ENCODE results near the gene CSF3.

CSF3 gene

GRCh38 chr17:40063187-40063771 is 48.0 kb downstream of the CSF3 start:
- no peak for DNase-seq

DNA sequence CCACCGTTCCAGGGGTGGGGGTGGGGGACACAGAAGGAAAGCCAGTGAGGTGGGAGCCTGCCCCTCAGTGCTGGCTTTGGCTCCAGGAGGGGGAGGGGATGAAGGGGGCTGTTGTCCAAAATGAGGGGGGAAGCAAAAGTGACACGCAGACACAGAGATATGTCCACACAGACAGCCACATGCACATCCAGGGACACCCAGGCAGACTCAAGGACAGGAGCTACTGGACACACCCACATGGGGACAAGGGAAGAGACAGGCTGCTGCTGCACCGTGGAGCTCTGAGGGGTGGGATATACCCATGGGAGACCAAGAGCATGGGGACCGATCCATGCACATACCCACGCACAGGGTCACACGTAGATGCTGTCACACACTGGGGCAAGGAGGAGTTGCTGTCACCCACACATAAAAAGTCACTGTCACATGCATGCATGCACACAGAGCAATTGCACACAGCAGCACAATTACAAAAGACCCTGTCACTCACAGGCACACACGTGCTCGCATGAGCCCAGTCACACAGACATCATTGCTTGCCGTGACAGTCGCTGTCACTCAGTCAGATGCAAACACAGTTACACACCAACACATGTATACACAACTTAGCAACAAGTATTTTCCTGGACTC is 48.8 kb downstream of the CSF3 start:
- no peak for DNase-seq

DNA sequence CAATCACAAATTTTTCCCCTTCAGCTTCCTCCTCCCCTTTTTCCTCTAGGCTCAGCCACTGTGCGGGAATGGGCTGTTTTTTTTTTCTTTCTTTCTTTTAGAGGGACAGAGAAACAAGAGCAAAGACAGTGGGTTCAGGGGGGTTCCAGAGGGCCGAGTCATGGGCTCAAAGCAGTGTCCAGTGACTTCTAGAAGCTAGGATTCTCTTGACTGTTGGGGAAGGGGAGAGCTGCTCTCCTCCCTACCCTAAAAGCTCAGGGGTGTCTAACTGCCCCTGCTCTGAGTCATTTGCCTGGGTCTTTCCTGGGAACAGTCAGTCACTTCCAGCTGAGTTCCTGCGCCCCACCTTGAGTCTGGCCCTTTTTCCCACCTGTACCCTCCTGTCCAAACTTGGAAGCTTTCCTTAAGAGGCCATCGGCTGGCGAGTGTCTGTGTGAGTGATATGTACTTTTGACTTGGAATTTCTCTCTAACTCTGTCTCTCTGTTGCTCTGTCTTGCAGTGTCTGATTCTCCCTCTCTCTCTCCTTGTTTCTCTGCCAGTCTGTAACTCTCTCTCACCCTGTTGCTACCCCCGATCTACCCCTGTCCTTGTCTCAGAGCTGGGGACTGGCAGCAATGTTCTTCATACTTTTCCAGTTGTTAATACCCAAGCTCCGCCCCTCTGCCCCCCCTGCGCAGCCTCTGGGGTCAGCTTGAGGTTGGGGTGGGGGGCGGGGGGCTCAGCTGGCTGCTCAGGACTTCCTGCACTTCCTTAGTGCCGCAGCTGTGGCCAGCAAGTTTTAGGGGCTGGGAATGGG is 49.9 kb downstream of the CSF3 start:
- no peak for DNase-seq

DNA sequence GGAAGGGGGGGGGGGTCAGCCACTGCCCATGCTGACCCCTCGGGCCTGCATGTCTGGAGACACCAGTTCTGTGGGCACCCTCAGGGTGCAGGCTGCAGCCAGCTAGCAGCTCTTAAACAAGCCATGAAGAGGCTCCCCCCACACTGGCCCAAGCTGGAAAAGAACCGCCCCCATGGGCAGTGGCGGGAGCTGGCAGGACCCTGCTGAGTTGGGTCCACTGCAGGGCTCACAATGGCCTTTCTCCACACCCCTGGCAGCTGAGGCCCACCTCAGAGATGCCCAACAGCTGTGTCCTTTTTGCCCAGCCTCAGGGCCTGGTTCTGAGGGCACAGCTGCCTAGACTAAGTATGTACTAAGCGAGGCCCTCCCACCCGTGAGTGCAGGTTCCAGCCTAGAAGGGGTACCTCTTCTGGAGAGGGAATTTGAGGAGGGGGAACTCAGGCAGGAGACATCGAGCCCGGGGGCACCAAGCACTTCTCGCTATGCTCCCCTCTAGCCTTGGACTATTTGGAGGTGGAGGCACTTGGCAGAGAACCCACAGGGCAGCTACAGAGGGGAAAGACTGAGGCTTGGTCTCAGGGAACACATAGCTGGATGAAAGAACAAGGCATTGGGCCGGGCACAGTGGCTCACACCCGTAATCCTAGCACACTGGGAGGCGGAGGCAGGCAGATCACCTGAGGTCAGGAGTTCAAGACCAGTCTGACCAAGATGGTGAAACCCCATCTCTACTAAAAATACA is 50.7 kb downstream of the CSF3 start:
- DNase-seq, result no peak
